Gastrocnemius medialis (tissue), 4 donors: ENCODE data around the gene MYO1D.

Source experiments
- POLR2A ChIP-seq, 2 donors: fragments of 450-650 bp; IDR thresholded peaks; one replicate each; pipeline ENCODE4 v1.6.1; 2017; ENCODE audit warnings: antibody characterized with exemption in 2 of 2, mild to moderate bottlenecking in 2 of 2, moderate library complexity in 2 of 2
- TF ChIP-seq, protein P1 (sequence below), 5 experiments: fragments of 450-650 bp in 3 of 5; fragments of 200-600 bp in 2 of 5; sonication (generic) in 2 of 5; IDR thresholded peaks in 4 of 5; conservative IDR thresholded peaks in 1 of 5; 1 replicate in 4 of 5; 2 replicates in 1 of 5; pipeline ENCODE4 v1.5.1; 2016 to 2019; ENCODE audit warnings: antibody characterized with exemption in 5 of 5, mild to moderate bottlenecking in 3 of 5, moderate library complexity in 3 of 5

DNA sequence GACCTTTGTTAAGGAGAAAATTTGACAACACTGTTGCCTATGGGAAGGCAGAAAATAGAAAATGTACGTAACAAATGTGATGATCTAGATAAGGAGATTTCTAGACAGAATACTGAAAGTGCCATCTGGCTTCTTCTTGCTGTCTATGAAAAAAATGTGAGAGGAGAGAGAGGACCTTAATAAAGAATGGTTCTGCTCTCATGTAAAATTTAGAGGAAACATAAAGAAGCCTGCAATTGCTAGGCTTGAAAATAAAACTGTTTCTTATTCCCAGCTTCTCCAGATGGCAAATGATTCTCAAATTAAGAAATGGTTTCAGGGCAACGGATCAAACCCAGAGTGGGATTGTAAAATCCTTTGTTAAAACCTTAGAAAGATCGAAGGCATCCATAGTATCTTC lies 261.6 kb downstream of the MYO1D start:
- TF ChIP-seq POLR2A (IDR thresholded peaks at IDR 0.05) = no peak
- TF ChIP-seq, protein P1, sequence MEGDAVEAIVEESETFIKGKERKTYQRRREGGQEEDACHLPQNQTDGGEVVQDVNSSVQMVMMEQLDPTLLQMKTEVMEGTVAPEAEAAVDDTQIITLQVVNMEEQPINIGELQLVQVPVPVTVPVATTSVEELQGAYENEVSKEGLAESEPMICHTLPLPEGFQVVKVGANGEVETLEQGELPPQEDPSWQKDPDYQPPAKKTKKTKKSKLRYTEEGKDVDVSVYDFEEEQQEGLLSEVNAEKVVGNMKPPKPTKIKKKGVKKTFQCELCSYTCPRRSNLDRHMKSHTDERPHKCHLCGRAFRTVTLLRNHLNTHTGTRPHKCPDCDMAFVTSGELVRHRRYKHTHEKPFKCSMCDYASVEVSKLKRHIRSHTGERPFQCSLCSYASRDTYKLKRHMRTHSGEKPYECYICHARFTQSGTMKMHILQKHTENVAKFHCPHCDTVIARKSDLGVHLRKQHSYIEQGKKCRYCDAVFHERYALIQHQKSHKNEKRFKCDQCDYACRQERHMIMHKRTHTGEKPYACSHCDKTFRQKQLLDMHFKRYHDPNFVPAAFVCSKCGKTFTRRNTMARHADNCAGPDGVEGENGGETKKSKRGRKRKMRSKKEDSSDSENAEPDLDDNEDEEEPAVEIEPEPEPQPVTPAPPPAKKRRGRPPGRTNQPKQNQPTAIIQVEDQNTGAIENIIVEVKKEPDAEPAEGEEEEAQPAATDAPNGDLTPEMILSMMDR (IDR thresholded peaks at IDR 0.05 in 4 of 5, conservative IDR thresholded peaks at IDR 0.05 in 1 of 5) = no peak
